SIG-M5 treated with dmso at 0.1 percent for 504 hours (cell line): ENCODE measurements around the gene TSPAN9.

Source experiments
- DNase-seq: peaks from one replicate; lab custom pipeline; 2025; ENCODE audit not compliant: unreplicated experiment; lab: John Stamatoyannopoulos, UW

The TSPAN9 gene

GRCh38 chr12:3243376-3244084 is 166.4 kb downstream of the TSPAN9 start:
- no peak for DNase-seq

GRCh38 chr12:3244219-3244750 is 167.1 kb downstream of the TSPAN9 start:
- no peak for DNase-seq

DNA sequence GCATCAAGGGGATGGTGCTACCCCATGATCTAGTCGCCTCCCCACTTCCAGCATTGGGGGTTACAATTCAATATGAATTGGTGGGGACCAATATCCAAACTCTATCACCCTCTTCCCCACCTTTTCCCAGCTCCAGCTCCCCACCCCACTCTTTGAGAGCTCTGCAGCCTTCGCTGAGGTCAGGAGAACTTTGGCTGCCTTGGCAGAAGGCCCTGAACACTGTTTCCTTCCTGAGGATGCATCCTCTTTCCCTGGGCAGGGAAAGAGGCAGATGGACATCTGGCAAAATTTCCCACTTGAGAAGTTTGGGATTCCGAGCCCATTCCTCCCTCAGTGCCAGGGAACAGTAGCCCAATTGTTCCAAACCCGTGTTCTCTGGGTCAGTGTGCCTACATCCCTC is 169.1 kb downstream of the TSPAN9 start:
- no peak for DNase-seq

DNA sequence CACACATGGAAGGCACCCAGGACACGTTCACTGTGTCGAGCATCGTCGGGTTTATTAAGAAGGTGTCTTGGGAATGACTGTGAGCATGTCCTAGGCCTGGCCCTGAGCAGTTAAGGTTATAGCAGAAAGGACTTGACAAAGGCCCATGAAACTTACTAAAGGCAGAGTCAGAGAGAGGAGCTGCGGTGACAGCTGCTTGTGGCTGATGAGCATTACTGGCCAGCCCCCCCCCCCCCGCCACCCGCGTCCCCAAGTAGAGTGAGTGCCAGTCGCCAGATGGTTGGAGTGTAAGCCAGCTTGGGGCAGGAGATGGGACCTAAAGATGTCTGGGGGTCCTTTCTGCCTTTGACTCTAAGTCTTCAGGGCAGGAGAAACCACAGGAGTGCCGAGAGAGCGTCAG is 169.9 kb downstream of the TSPAN9 start:
- no peak for DNase-seq

DNA sequence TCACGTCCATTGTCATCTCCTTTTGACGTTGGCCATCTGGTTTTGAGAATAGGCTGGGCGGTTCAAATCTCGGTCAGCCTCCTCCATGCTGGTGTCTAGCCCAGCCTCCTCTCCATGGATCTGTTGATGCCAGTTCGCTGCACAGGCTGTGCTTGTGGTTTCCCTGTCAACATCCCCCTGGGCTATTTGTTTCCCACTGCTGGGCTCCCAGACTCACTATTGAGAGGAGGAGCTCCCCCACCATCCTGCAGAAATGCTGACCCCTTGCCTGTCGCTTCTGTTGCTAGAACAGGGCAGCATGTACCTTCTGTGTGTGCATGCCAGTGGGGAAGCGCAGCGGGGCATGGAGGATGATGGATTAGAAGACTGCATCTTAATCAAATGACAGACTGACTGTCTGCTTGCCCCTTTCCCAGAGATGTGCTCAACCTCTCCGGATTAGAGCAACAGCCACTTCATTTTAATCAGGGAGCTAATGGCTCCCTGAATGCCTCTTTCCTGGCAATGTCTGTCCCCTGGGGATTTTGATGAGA is 170.5 kb downstream of the TSPAN9 start:
- no peak for DNase-seq

- DNase-seq, result no peak
Observed at GRCh38 chr12:3249081-3249800, 172.1 kb downstream of the TSPAN9 start.

DNA sequence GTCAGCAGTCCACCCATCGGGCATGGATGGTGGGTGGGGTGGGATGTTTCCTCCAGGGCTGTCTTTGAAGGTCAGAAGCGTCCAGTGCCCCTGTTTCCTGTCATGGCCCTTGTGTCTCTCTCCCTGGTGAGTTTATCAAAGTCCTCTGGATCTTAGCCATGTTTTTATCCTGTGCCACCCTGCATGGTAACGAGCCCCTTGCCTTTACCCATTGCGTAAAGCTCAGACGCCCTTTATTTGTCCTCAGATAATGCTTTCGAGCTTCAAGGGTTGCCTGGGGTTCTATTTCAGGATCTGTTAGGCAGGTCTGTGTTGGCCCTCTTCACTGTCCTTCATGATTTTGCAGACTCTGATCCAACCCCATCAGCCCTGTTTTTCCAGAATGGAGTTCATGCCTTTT is 172.9 kb downstream of the TSPAN9 start:
- DNase-seq, result no peak

GRCh38 chr12:3250576-3250975 is 173.4 kb downstream of the TSPAN9 start:
- no peak for DNase-seq

DNA sequence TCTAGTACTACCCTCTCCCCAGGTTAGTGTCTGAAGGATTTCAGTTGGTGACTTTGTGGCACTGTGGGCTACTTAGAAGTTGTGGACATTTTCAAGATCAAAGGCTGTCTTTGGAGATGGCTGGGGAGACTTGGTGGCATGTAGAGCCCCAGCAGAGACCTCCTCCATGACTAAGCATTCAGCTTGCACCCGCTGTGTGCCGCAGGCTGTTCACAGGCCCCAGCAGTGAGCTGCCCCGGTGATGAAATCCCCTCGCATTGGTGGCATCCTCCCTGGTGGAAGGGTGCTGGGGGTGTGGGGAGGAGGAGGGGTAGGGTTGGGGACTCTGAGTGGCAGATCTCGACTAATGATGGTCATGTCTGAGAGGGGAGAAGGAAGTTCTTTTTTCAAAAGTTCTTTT is 173.9 kb downstream of the TSPAN9 start:
- DNase-seq, result peak; percentile 84

GRCh38 chr12:3251691-3252090 is 174.5 kb downstream of the TSPAN9 start:
- DNase-seq, result no peak

DNA sequence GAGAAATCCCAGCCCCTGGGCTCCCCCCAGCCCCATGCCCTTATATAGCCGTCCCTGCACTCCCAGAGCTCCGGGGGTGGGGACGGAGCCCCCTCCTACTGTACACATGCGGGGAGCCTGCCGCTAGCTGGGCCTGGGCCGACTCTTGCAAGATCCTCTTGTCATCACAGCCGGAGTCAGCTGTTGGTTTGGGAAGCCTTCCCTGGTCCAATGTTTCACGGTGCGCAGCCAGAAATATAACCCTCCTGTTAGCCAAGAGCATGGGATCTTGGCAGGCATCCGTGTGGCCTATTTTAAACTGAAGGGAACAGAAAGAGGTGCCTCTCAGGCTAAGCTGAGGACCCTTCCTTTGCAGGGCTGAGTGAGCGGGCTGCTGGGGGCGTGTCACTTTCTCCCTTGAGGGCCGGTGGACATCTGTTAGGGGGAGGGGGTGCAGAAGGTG is 175.3 kb downstream of the TSPAN9 start:
- DNase-seq, result no peak

- DNase-seq, result no peak
Observed at GRCh38 chr12:3253682-3254275, 176.6 kb downstream of the TSPAN9 start.

DNA sequence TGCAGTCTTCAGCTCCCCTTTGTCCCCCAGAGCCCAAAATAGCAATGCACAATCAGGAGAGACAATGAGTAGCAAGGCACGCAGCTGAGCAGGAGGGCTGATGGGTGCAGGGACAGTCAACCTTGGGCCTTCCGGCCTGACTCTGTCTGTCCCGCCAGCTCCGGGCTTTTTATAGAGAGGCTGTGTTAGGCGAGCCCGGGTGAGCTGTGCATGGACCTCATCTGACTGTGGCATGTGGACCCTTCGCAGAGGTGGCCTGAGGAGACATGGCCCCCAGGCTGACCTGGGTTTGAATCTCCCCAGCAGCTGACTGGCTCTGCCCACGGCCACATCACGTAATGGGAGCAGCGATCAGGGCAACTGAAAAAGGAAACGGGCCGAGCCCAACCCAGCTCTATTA is 177.9 kb downstream of the TSPAN9 start:
- DNase-seq, result no peak

GRCh38 chr12:3256103-3256631 is 179.0 kb downstream of the TSPAN9 start:
- DNase-seq, result no peak

DNA sequence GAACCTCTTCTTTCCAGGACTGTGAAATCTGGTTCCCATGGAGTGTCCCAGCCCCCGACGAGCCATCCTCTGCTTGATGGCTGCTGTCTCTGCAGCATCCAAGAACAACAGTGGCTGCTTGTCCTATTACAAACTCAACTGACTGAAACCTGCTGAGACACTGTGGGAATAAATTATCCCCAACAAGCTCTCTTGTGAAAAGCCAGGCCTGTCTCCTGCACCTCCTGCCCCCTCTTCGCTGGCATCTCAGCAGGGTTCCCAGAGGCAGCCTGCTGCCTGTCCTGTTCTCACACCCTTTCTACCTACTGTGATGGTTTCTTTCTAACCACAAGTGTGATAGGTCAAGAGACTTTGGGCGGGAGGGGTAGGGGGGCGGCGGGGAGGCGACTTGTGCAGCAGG is 180.2 kb downstream of the TSPAN9 start:
- DNase-seq, result no peak

GRCh38 chr12:3259973-3260372 is 182.8 kb downstream of the TSPAN9 start:
- DNase-seq, result no peak

DNA sequence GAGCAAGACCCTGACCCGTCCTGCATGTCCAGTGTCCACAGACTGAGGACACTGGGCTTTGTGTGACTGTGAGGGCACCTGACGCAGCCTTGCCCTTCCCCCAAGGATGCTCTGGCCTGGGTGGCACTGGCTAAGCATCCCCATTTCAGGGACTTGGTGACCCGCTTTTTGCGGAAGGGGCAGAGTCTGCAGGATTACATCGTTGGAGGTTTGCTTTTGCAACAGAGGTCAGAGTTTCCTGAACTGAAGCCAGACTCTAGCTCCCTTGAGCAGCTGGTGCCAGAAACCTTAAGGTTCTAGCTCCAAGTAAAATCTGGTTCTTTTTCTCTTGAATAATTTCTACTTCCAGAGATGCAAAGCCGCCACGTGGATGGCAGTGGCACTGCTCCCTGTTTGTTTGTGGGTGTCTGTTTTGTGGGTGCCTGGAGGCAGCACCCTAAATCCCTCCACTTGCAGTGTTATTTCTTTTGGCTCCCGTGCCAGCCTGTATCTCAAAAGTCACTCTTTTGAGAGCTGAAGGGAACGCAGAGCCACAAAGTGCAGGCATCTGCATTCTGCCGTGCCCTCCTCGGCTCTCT is 184.7 kb downstream of the TSPAN9 start:
- DNase-seq, result no peak

GRCh38 chr12:3262470-3262869 is 185.3 kb downstream of the TSPAN9 start:
- DNase-seq, result no peak

DNA sequence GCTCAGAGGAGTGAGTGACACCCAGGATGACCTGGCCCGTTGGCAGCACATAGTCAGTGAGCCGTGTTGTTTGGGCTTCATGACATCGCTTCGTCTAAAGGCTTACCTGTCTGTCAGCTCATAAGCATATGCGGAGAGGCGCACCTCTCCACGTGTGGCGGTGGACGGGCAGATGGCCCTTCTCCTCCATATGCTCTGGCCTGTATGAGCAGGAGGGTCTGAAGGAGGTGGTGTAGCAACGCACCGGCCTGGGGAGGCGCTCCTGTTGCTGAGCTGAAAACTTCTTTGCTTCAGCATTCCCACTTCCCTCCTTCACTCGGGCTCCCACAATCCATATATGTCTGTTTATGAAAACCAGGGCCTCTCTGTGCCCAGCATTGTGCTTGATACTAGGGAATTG is 186.1 kb downstream of the TSPAN9 start:
- DNase-seq, result no peak

- DNase-seq, result no peak
Observed at GRCh38 chr12:3263939-3264922, 187.1 kb downstream of the TSPAN9 start.
